AML-193 (cell line): ENCODE measurements around the gene MYRIP.

Experiments
- DNase-seq, 2 experiments: peaks; one replicate each; lab custom pipeline; 2025; lab: John Stamatoyannopoulos, UW

MYRIP gene

GRCh38 chr3:39907981-39908380, 98.6 kb downstream of the MYRIP start:
- DNase-seq: peak; percentile 10 to 19

GRCh38 chr3:39910135-39910534, 100.7 kb downstream of the MYRIP start:
- no peak for DNase-seq

GRCh38 chr3:39910826-39911464, 101.5 kb downstream of the MYRIP start:
- no peak for DNase-seq

- no peak for DNase-seq
Measured at GRCh38 chr3:39911465-39912309, 102.3 kb downstream of the MYRIP start.

GRCh38 chr3:39915027-39915426, 105.6 kb downstream of the MYRIP start:
- no peak for DNase-seq

- DNase-seq: no peak
Measured at GRCh38 chr3:39917065-39917773, 107.8 kb downstream of the MYRIP start.

- no peak for DNase-seq
Measured at GRCh38 chr3:39919281-39919680, 109.9 kb downstream of the MYRIP start.

- DNase-seq: no peak
Measured at GRCh38 chr3:39920271-39920670, 110.9 kb downstream of the MYRIP start.

- no peak for DNase-seq
Measured at GRCh38 chr3:39927479-39927878, 118.1 kb downstream of the MYRIP start.

- DNase-seq: no peak
Measured at GRCh38 chr3:39933986-39934693, 124.7 kb downstream of the MYRIP start.

- no peak for DNase-seq
Measured at GRCh38 chr3:39934696-39935095, 125.3 kb downstream of the MYRIP start.

GRCh38 chr3:39935261-39935660, 125.9 kb downstream of the MYRIP start:
- no peak for DNase-seq

GRCh38 chr3:39936848-39937247, 127.4 kb downstream of the MYRIP start:
- DNase-seq: no peak

- no peak for DNase-seq
Measured at GRCh38 chr3:39937315-39937714, 127.9 kb downstream of the MYRIP start.

GRCh38 chr3:39937874-39938273, 128.5 kb downstream of the MYRIP start:
- no peak for DNase-seq

- no peak for DNase-seq
Measured at GRCh38 chr3:39941931-39942330, 132.5 kb downstream of the MYRIP start.

- peak in 1 of 2 experiments; percentile 17 for DNase-seq
Measured at GRCh38 chr3:39960515-39961191, 151.2 kb downstream of the MYRIP start.

- DNase-seq: no peak
Measured at GRCh38 chr3:39961230-39961629, 151.8 kb downstream of the MYRIP start.

GRCh38 chr3:39962581-39962980, 153.2 kb downstream of the MYRIP start:
- no peak for DNase-seq

- DNase-seq: no peak
Measured at GRCh38 chr3:39965461-39965860, 156.1 kb downstream of the MYRIP start.

- no peak for DNase-seq
Measured at GRCh38 chr3:39965997-39966396, 156.6 kb downstream of the MYRIP start.

- no peak for DNase-seq
Measured at GRCh38 chr3:39970982-39971381, 161.6 kb downstream of the MYRIP start.
